Measurements from ENCODE around the gene ACOD1.

- TF ChIP-seq, protein P1, sequence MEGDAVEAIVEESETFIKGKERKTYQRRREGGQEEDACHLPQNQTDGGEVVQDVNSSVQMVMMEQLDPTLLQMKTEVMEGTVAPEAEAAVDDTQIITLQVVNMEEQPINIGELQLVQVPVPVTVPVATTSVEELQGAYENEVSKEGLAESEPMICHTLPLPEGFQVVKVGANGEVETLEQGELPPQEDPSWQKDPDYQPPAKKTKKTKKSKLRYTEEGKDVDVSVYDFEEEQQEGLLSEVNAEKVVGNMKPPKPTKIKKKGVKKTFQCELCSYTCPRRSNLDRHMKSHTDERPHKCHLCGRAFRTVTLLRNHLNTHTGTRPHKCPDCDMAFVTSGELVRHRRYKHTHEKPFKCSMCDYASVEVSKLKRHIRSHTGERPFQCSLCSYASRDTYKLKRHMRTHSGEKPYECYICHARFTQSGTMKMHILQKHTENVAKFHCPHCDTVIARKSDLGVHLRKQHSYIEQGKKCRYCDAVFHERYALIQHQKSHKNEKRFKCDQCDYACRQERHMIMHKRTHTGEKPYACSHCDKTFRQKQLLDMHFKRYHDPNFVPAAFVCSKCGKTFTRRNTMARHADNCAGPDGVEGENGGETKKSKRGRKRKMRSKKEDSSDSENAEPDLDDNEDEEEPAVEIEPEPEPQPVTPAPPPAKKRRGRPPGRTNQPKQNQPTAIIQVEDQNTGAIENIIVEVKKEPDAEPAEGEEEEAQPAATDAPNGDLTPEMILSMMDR (CRISPR knock-in tag; IDR thresholded peaks at IDR 0.05) = no peak
- TF ChIP-seq NONO (IDR thresholded peaks at IDR 0.05) = no peak
- TF ChIP-seq NONO (CRISPR knock-in tag; conservative IDR thresholded peaks at IDR 0.05) = no peak
- TF ChIP-seq ZBTB7A (CRISPR knock-in tag; IDR thresholded peaks at IDR 0.05) = no peak
- TF ChIP-seq CHD4 (IDR thresholded peaks at IDR 0.05; ENCODE audit: borderline replicate concordance, low read length) = no peak
- TF ChIP-seq POLR2A (IDR thresholded peaks at IDR 0.05; ENCODE audit: insufficient read depth in 1 of 2, low read depth in 2 of 2, low read length in 2 of 2) = no peak
- no peak for TF ChIP-seq ZC3H4 (CRISPR knock-in tag; IDR thresholded peaks at IDR 0.05; ENCODE audit: borderline replicate concordance)
- TF ChIP-seq, protein P2, sequence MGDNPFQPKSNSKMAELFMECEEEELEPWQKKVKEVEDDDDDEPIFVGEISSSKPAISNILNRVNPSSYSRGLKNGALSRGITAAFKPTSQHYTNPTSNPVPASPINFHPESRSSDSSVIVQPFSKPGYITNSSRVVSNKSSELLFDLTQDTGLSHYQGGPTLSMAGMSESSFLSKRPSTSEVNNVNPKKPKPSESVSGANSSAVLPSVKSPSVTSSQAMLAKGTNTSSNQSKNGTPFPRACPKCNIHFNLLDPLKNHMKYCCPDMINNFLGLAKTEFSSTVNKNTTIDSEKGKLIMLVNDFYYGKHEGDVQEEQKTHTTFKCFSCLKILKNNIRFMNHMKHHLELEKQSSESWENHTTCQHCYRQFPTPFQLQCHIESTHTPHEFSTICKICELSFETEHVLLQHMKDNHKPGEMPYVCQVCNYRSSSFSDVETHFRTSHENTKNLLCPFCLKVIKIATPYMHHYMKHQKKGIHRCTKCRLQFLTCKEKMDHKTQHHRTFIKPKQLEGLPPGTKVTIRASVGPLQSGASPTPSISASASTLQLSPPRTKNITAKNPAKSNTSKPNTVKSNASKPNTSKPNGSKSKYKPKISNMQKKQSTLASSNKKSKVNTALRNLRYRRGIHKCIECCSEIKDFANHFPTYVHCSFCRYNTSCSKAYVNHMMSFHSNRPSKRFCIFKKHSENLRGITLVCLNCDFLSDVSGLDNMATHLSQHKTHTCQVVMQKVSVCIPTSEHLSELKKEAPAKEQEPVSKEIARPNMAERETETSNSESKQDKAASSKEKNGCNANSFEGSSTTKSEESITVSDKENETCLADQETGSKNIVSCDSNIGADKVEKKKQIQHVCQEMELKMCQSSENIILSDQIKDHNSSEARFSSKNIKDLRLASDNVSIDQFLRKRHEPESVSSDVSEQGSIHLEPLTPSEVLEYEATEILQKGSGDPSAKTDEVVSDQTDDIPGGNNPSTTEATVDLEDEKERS (CRISPR knock-in tag; IDR thresholded peaks at IDR 0.05) = no peak
- no peak for TF ChIP-seq ZSCAN20 (CRISPR knock-in tag; IDR thresholded peaks at IDR 0.05; ENCODE audit: borderline replicate concordance)
- no peak for TF ChIP-seq TCF7L2 (IDR thresholded peaks at IDR 0.05; ENCODE audit: low read depth, low read length)
- TF ChIP-seq, protein P3, sequence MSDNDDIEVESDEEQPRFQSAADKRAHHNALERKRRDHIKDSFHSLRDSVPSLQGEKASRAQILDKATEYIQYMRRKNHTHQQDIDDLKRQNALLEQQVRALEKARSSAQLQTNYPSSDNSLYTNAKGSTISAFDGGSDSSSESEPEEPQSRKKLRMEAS (IDR thresholded peaks at IDR 0.05) = no peak
- TF ChIP-seq ZNF431 (CRISPR knock-in tag; IDR thresholded peaks at IDR 0.05; ENCODE audit: borderline replicate concordance, low read depth) = no peak
- TF ChIP-seq BHLHE40 (IDR thresholded peaks at IDR 0.05; ENCODE audit: low read length) = no peak
- TF ChIP-seq TAF1 (CRISPR knock-in tag; IDR thresholded peaks at IDR 0.05) = no peak
Observed at GRCh38 chr13:76992548-76993001, 44.3 kb downstream of the ACOD1 start.
